ENCODE results near the gene REEP5.

REEP5 gene

GRCh38 chr5:112847306-112847705, 74.7 kb downstream of the REEP5 start:
- DNase-seq (ENCODE audit: extremely low spot score) = no peak
- TF ChIP-seq, protein P1, sequence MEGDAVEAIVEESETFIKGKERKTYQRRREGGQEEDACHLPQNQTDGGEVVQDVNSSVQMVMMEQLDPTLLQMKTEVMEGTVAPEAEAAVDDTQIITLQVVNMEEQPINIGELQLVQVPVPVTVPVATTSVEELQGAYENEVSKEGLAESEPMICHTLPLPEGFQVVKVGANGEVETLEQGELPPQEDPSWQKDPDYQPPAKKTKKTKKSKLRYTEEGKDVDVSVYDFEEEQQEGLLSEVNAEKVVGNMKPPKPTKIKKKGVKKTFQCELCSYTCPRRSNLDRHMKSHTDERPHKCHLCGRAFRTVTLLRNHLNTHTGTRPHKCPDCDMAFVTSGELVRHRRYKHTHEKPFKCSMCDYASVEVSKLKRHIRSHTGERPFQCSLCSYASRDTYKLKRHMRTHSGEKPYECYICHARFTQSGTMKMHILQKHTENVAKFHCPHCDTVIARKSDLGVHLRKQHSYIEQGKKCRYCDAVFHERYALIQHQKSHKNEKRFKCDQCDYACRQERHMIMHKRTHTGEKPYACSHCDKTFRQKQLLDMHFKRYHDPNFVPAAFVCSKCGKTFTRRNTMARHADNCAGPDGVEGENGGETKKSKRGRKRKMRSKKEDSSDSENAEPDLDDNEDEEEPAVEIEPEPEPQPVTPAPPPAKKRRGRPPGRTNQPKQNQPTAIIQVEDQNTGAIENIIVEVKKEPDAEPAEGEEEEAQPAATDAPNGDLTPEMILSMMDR (IDR thresholded peaks at IDR 0.05; ENCODE audit: control extremely low read depth, extremely low read depth, low read depth, missing control alignments) = no peak
- POLR2A ChIA-PET = no interaction called here
- CTCF ChIA-PET = interaction anchor here (2.3 kb wide), 1 partner anchor 12 kb away, joined by 7 read pairs; no protein-coding TSS in a partner anchor

DNA sequence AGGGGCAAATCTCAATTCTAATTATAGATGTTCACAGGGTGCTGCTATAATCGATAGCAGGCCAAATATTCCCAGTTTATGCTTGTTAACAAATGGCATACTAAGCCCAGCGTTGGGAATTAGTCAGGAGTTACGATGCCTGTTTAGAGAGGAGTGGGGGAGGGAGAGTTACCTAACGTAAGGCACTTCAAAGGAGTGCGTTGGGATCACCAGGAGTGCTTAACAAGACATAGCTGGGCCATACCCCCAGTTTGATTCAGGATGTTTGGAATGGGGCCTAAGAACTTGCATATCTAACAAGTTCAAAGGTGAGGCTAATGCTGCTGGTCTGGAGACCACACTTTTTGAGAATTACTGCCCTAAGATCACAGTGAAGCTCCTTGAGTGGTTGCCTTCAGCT, 75.5 kb downstream of the REEP5 start:
- ChIA-PET CTCF (interaction anchor here (2.3 kb wide), 1 partner anchor 13 kb away, joined by 7 read pairs; no protein-coding TSS in a partner anchor), POLR2A (no interaction called here)
- TF ChIP-seq, protein P1 (IDR thresholded peaks at IDR 0.05; ENCODE audit: control extremely low read depth, extremely low read depth, low read depth, missing control alignments) = no peak
- DNase-seq (ENCODE audit: extremely low spot score) = no peak

DNA sequence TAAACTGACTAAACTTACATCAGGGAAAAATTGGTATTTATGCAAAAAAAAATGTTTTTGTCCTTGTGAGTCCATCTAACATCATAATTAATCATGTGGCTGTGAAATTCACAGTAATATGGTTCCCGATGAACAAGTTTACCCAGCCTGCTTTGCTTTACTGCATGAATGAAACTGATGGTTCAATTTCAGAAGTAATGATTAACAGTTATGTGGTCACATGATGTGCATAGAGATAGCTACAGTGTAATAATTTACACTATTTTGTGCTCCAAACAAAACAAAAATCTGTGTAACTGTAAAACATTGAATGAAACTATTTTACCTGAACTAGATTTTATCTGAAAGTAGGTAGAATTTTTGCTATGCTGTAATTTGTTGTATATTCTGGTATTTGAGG, 77.5 kb downstream of the REEP5 start:
- ChIA-PET CTCF (interaction anchor here (1.0 to 1.8 kb wide), 2 partner anchors 16 to 31 kb away, joined by 3 to 4 read pairs; partner anchors contain the start of gene SRP19), POLR2A (no interaction called here)
- no peak for DNase-seq (ENCODE audit: extremely low spot score)
- TF ChIP-seq, protein P1 (IDR thresholded peaks at IDR 0.05; ENCODE audit: control extremely low read depth, extremely low read depth, low read depth, missing control alignments) = no peak

DNA sequence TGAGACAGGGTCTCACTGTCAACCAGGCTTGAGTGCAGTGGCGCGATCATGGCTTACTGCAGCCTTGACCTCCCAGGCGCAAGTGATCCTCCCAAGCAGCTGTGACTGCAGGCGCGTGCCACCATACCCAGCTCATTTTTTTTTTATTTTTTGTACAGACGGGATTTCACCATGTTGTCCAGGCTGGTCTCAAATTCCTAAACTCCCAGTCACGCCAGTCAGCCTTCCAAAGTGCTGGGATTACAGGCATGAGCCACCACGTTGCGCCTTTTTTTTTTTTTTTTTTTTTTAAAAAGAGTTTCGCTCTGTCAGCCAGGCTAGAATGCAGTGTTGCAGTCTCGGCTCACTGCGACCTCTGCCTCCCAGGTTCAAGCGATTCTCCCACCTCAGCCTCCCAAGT, 88.1 kb downstream of the REEP5 start:
- ChIA-PET POLR2A (no interaction called here), CTCF (interaction anchor here (1.0 to 1.3 kb wide), 3 partner anchors 14 to 26 kb away, joined by 3 to 13 read pairs (median 4); no protein-coding TSS in a partner anchor)

DNA sequence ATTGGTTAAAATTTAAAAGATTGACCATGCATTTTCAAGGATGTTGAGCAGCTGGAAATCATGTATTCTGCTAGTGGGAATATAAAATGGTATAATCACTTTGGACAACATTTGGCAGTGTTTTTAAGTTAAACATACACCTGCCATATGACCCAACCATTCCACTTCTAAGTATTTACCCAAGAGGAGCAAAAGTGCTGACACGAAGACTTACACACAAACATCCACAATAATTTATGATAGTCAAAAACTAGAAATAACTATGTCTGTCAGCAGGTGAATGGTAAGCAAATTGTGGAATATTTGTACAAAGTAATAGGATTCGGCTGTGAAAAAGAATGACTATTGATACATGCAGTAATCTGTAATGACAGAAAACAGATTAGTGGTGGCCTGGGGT, 91.6 kb downstream of the REEP5 start:
- DNase-seq (ENCODE audit: extremely low spot score) = no peak
- POLR2A ChIA-PET = no interaction called here
- CTCF ChIA-PET = no interaction called here
- TF ChIP-seq, protein P1 (IDR thresholded peaks at IDR 0.05; ENCODE audit: control extremely low read depth, extremely low read depth, low read depth, missing control alignments) = no peak

More for the DNA sequence above, 88.1 kb downstream of the REEP5 start:
- DNase-seq (ENCODE audit: extremely low spot score) = no peak
- TF ChIP-seq, protein P1 (IDR thresholded peaks at IDR 0.05; ENCODE audit: control extremely low read depth, extremely low read depth, low read depth, missing control alignments) = no peak

Data from GM10248 (cell line).